Fibroblast of villous mesenchyme (primary cell): ENCODE data around the gene RMDN2. TPM values are rescaled to one million over a fixed set of nuclear protein-coding genes. Genes with fewer than 3 reads are reported as not detected.
A peak's percentile ranks its signal among the peaks of the same experiment; 100 is the strongest.

Source experiments
- DNase-seq: peaks from one replicate; pipeline ENCODE4 v3.0.0-alpha.2; 2010; ENCODE audit warnings: low read depth
- H3K4me3 ChIP-seq: 2 replicates; pipeline ENCODE4 v1.5.1; 2011; ENCODE audit warnings: low read depth, mild to moderate bottlenecking, low read length
- total RNA-seq: library from RNA; depleted of rRNA; stranded (reverse); fragments of >200 nt; gene quantifications from 2 replicates; pipeline ENCODE4 v1.2.3, GENCODE V29; 2012
- TF ChIP-seq, protein P1 (sequence below): IDR thresholded peaks from 2 replicates; pipeline ENCODE4 v1.5.1; 2012; ENCODE audit warnings: low read depth, mild to moderate bottlenecking, low read length; ENCODE audit not compliant: insufficient read depth

Gene RMDN2
- total RNA-seq, 1 donor, result 9.5 TPM

DNA sequence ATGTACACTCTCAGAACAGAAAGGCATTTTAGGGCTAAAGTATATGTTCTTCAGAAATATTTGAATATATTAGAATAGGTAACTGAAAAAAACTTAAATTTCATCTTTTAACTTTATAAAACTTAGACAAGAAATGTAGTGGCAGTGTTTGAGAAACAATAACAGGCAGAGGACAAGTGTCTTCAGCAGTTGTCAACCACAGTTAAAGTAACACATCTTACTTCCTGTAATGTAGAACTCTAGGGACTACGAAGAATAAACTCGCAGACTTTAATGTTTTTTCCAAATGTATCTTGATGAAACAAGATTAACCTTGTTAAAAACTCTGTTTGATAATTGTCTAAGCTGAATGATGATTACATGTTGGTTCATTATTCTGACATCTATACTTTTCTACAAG is 50.7 kb downstream of the RMDN2 start:
- no peak overlapping the region for H3K4me3 ChIP-seq
- no peak for DNase-seq
- TF ChIP-seq, protein P1, sequence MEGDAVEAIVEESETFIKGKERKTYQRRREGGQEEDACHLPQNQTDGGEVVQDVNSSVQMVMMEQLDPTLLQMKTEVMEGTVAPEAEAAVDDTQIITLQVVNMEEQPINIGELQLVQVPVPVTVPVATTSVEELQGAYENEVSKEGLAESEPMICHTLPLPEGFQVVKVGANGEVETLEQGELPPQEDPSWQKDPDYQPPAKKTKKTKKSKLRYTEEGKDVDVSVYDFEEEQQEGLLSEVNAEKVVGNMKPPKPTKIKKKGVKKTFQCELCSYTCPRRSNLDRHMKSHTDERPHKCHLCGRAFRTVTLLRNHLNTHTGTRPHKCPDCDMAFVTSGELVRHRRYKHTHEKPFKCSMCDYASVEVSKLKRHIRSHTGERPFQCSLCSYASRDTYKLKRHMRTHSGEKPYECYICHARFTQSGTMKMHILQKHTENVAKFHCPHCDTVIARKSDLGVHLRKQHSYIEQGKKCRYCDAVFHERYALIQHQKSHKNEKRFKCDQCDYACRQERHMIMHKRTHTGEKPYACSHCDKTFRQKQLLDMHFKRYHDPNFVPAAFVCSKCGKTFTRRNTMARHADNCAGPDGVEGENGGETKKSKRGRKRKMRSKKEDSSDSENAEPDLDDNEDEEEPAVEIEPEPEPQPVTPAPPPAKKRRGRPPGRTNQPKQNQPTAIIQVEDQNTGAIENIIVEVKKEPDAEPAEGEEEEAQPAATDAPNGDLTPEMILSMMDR, result no peak

DNA sequence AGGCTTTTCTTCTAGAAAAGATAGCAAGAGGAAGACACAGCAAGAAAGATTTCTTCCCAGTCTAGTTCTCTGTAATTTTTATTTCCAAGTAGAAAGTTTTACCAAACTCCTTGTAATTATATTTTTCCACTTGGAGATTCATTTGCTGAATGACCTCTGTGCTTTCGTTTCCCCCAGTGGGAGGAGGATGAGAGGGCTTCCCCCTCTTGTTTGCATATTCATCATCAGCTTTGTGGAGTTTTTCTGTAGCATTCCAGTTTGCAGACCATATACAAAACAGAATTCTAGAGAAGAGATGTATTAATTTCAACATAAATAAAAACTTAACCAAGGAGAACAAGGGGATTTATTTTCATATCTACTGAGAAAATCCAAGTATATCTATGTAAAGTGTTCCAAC is 51.3 kb downstream of the RMDN2 start:
- TF ChIP-seq, protein P1, result no peak
- no peak overlapping the region for H3K4me3 ChIP-seq
- no peak for DNase-seq

DNA sequence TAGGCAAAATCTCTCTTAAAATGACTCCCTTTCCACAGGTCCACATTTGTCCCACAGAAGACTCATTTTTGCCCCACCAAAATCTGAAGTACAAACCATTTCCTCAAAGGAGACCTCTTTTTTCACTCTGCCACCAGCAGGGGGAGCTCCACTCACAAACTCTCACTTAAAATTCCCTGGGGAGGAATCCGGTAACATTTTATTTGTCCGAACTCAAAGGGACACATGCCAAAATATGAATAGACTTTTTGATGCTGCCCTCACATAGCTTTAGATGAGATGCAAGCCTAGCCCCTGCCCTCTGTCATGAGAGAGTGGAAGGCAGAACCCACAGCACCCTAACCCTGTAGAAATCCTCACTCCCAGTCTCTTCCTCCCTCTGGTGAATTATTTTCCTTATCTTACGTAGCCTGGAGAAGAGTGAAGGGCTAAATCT is 57.1 kb downstream of the RMDN2 start:
- TF ChIP-seq, protein P1, result peak; percentile 85
- peak overlapping the region; percentile 21 for H3K4me3 ChIP-seq
- peak; percentile 68 for DNase-seq

DNA sequence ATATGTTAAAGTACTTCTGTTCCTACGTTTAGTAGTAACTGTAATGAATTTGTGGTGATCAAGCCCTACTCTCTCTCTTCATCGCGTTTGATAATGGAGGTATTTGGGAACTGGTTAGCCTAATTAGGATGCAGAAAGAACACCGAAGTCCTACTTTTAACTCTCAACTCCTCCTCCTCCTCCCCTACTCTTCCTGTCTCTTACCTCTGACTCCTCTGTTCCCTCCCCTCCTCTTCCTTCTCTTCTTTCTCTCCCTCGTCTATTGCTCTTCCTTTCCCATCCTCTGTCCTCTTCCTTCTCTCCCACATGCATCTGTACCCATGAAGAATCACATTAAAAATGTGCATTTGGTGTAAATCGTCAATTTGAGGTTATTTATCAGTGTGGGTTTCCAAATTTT is 57.8 kb downstream of the RMDN2 start:
- TF ChIP-seq, protein P1, result no peak
- no peak overlapping the region for H3K4me3 ChIP-seq
- no peak for DNase-seq

DNA sequence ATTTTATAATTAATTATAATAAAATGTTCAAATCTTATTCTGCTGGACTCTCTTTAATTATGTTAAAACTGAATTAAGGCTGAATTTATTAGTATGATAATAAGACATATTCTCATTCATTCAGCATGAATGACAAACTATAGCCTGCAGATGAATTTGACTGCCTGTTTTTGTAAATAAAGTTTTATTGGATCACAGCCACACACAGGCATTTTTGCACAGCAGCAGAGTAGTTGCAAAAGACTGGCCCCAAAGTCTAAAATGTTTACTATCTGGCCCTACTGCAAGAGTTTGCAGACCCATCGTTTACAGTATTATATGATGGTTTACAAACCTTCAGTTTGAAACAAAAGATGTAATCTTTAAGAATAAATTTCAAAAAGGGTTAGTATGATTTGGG is 58.6 kb downstream of the RMDN2 start:
- no peak for DNase-seq
- TF ChIP-seq, protein P1, result no peak
- no peak overlapping the region for H3K4me3 ChIP-seq

DNA sequence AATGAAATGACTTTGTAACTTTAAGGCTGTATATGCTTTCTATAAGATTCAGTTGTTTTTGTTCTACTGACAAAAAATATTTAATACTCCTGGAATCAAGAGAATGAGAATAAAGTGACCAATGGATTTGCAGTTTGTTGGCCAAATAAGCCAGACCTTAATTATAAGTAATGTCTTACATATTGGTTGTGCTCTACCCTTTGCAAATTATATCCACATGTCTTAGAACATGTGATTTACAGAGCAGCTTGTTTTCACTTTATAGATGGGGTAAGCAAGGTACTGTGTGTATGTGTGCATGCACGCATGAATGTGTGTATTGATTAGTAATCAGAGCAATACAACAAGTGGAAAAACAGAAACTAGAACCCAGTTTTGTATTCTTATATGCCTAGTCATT is 59.1 kb downstream of the RMDN2 start:
- no peak for DNase-seq
- no peak overlapping the region for H3K4me3 ChIP-seq
- TF ChIP-seq, protein P1, result no peak

DNA sequence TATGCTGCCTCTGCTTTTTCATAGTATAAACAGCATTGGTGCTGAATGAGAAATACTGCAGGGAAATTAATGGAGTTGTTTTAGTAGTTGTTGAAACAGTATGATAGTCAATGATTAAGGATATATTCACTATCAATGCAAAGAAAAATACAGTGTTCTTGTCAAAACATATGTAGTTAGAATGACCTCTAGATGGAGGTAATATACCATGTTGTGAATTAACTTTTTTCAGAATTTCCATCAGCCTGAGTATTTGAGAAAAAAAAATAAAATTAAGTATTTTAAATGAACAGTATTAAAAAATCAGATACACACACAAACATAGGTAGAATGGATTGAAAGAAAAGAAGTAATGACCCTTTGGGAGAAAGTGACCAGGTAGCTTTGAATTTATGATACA is 59.5 kb downstream of the RMDN2 start:
- TF ChIP-seq, protein P1, result peak; percentile 14
- H3K4me3 ChIP-seq, result no peak overlapping the region
- peak; percentile 29 for DNase-seq
